Naive thymus-derived CD4-positive, alpha-beta T cell (primary cell): ENCODE data around the gene POPDC3. TPM values are rescaled to one million over a fixed set of nuclear protein-coding genes. Genes with fewer than 3 reads are reported as not detected.

Experiments
- ATAC-seq: fragments of 150-1000 bp; cut with Tn5 transposase; 2 replicates; pipeline ENCODE4 v1.10.0; 2021; ENCODE audit warnings: mild to moderate bottlenecking, moderate library complexity
- CTCF ChIA-PET: fragments of 350-600 bp; sonication (Branson Sonifier 250); formaldehyde crosslinking; loops from one replicate; lab custom pipeline; 2021; ENCODE audit warnings: antibody characterized with exemption; lab: Charles Lee
- POLR2A ChIA-PET: fragments of 350-600 bp; sonication (Branson Sonifier 250); formaldehyde crosslinking; loops from one replicate; lab custom pipeline; 2021; ENCODE audit warnings: antibody characterized with exemption, inconsistent platforms; lab: Charles Lee
- DNase-seq, 9 donors: peaks; one replicate each; pipeline versions ENCODE4 v3.0.0 to v3.0.0-alpha.2; 2020 to 2022; ENCODE audit warnings: mixed read lengths in 1 of 9
- H3K27ac ChIP-seq: one replicate; pipeline ENCODE4 v1.7.0; 2013; ENCODE audit warnings: mild to moderate bottlenecking, low read depth, low read length, moderate library complexity
- H3K27me3 ChIP-seq, 2 donors: one replicate each; pipeline ENCODE4 v1.7.0; 2013; ENCODE audit warnings: low read length in 2 of 2, mild to moderate bottlenecking in 2 of 2, moderate library complexity in 2 of 2; ENCODE audit not compliant: control insufficient read depth in 2 of 2, insufficient read depth in 2 of 2
- H3K36me3 ChIP-seq, 3 experiments: 1 replicate in 2 of 3; 2 replicates in 1 of 3; pipeline ENCODE4 v1.7.0; 2013; ENCODE audit warnings: low read length in 3 of 3, mild to moderate bottlenecking in 3 of 3, moderate library complexity in 1 of 3; ENCODE audit not compliant: insufficient read depth in 3 of 3, control insufficient read depth in 2 of 3
- H3K4me1 ChIP-seq, 2 donors: one replicate each; pipeline ENCODE4 v1.7.0; 2013; ENCODE audit warnings: low read length in 2 of 2, mild to moderate bottlenecking in 2 of 2, moderate library complexity in 1 of 2; ENCODE audit not compliant: control insufficient read depth in 2 of 2, insufficient read depth in 2 of 2
- H3K4me3 ChIP-seq: 2 replicates; pipeline ENCODE4 v1.7.0; 2013; ENCODE audit warnings: mild to moderate bottlenecking, low read length
- H3K9me3 ChIP-seq, 3 experiments: 1 replicate in 2 of 3; 2 replicates in 1 of 3; pipeline ENCODE4 v1.7.0; 2013; ENCODE audit warnings: low read length in 3 of 3; ENCODE audit not compliant: control insufficient read depth in 2 of 3
- H3K27ac Mint-ChIP-seq, 9 donors: one replicate each; pipeline ENCODE4 v1.8.0; 2020 to 2022; ENCODE audit warnings: mixed read lengths in 9 of 9, mild to moderate bottlenecking in 8 of 9, moderate library complexity in 5 of 9, inconsistent platforms in 2 of 9
- H3K27me3 Mint-ChIP-seq, 5 donors: one replicate each; pipeline ENCODE4 v1.8.0; 2021 to 2022; ENCODE audit warnings: mixed read lengths in 5 of 5, mild to moderate bottlenecking in 1 of 5
- H3K36me3 Mint-ChIP-seq, 5 donors: one replicate each; pipeline ENCODE4 v1.8.0; 2020 to 2022; ENCODE audit warnings: mixed read lengths in 5 of 5, mild to moderate bottlenecking in 3 of 5, inconsistent platforms in 1 of 5
- H3K4me1 Mint-ChIP-seq, 7 donors: one replicate each; pipeline ENCODE4 v1.8.0; 2020 to 2022; ENCODE audit warnings: mixed read lengths in 7 of 7, mild to moderate bottlenecking in 3 of 7, inconsistent platforms in 1 of 7
- H3K4me3 Mint-ChIP-seq, 10 donors: one replicate each; pipeline ENCODE4 v1.8.0; 2020 to 2022; ENCODE audit warnings: mild to moderate bottlenecking in 10 of 10, mixed read lengths in 10 of 10, moderate library complexity in 6 of 10, inconsistent platforms in 2 of 10
- H3K9me3 Mint-ChIP-seq, 11 donors: one replicate each; pipeline ENCODE4 v1.8.0; 2020 to 2022; ENCODE audit warnings: mixed read lengths in 11 of 11, mild to moderate bottlenecking in 4 of 11, inconsistent platforms in 1 of 11, moderate library complexity in 1 of 11
- intact Hi-C, 2 donors: fragments of 100-400 bp; cut with micrococcal nuclease; formaldehyde crosslinking; loops; one replicate each; pipeline ENCODE4 v1.15.1; 2023
- polyA plus RNA-seq, 2 donors: library from polyadenylated mRNA; unstranded; fragments of 300-500 nt; fragmentation: Illumina TruSeq; gene quantifications; one replicate each; pipeline ENCODE4 v1.2.3, GENCODE V29; 2021
- total RNA-seq, 6 experiments: library from RNA in 5 of 6; stranded (reverse) in 5 of 6; gene quantifications; 1 replicate in 5 of 6; 2 replicates in 1 of 6; pipeline ENCODE4 v1.2.3 and lab custom pipeline; 2021 to 2026

Gene POPDC3
- total and polyA plus RNA-seq, 7 experiments from 2014 or later: not detected

DNA sequence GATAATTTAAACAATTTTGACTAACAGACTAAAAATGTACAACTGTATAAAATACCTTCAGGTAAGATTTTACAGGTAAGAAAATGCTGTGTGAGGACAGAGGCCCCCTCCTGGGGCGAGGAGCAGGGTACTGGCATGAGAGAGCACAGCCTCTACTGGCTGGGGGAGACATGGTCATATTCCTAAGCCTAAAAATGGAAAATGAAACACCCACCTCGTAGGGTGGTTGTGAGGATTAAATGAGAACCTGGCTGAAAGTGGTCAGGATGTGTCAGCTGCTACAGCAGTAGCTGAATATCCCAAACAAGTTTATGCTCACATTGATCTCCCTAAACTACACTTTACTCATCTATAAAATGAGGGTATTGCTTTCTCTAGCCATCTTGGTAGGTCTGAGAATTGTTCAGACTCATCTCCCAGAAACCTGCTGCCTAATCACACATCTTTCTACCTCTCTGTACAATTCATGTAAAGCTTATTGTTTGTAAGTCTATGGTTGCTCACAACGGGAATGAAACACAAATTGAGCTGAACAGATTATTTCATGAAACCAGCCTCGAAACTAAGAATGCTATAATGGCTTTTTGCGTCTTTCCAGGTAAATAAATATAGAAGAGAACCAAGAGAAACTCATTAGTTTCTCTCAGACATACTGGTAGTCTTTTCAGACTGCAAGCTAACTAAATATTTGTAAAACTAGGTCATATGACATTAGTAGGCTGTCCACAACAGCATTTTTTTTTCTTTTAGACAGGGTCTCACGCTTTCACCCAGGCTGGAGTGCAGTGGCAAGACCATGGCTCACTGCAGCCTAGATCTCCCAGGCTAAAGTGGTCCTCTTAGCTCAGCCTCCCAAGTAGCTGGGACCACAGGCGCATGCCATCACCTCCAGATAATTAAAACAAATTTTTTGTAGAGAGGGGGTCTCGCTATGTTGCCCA is 69.6 kb downstream of the POPDC3 start:
- Histone ChIP-seq H3K27ac (no peak overlapping the region), H3K4me1 (no peaks in the 10 kb centered on the region), H3K27me3 (no peaks in the 10 kb centered on the region), H3K9me3 (no peaks in the 10 kb centered on the region), H3K36me3 (no peaks in the 10 kb centered on the region), H3K4me3 (no peak overlapping the region)
- POLR2A ChIA-PET: no interaction called here
- Mint-ChIP-seq H3K27me3 (peaks cover 3 to 36% (median 28%) of the 10 kb centered on the region in 5 donors), H3K9me3 (no peaks in the 10 kb centered on the region), H3K4me3 (no peak overlapping the region), H3K27ac (no peak overlapping the region), H3K4me1 (peaks cover 0 to 2% (median 0%) of the 10 kb centered on the region in 7 donors), H3K36me3 (no peaks in the 10 kb centered on the region)
- CTCF ChIA-PET: interaction anchor here (1.5 kb wide), 1 partner anchor 22 kb away, joined by 5 read pairs; no protein-coding TSS in a partner anchor
- DNase-seq: no peak
- intact Hi-C loops: no loop called here
- no peak for ATAC-seq

DNA sequence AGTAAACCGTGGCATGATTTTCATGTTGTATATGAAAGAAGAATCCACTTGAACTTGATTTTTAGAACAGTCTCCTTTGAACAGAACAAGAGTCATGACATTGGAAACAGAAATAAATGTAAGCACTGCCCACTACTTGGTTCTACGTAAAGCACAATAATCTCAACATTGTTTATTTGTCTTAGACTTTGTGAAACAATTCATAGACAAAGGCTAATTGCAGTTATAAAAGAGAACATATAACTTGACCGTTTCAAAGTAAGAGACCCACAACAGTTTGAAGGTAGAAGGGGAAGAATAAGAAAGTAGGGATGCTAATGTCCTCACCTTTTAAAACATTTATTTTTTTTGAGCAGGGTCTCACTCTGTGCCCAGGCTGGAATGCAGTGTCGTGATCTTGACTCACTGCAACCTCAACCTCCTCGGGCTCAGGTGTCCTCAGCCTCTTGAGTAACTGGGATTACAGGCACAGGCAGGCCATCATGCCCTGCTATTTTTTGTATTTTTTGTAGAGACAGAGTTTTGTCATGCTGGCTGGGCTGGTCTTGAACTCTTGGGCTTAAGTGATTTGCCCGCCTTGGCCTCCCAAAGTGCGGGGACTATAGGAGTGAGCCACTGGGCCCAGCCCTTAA is 71.1 kb downstream of the POPDC3 start:
- Mint-ChIP-seq H3K4me1 (peaks cover 0 to 2% (median 0%) of the 10 kb centered on the region in 7 donors), H3K27me3 (peaks cover 5 to 42% (median 30%) of the 10 kb centered on the region in 5 donors), H3K9me3 (peaks cover 0 to 2% (median 0%) of the 10 kb centered on the region in 11 donors), H3K36me3 (no peaks in the 10 kb centered on the region), H3K4me3 (no peak overlapping the region), H3K27ac (no peak overlapping the region)
- ATAC-seq (no peak), DNase-seq (no peak)
- Histone ChIP-seq H3K4me1 (no peaks in the 10 kb centered on the region), H3K27ac (no peak overlapping the region), H3K36me3 (no peaks in the 10 kb centered on the region), H3K4me3 (no peak overlapping the region), H3K9me3 (no peaks in the 10 kb centered on the region), H3K27me3 (no peaks in the 10 kb centered on the region)
- ChIA-PET CTCF (no interaction called here), POLR2A (no interaction called here)
- intact Hi-C loops: no loop called here

Other genes starting within 250 kb of the POPDC3 start
- not detected for gene LIN28B, start 222.9 kb downstream of the POPDC3 start, total RNA-seq
- gene LIN28B, start 222.9 kb downstream of the POPDC3 start, polyA plus RNA-seq: not detected
- 10 to 100 TPM; 22.2 to 46.7 (median 32.1) TPM for gene PREP, start 223.1 kb upstream of the POPDC3 start, total RNA-seq
- 10 to 100 TPM; 40.0 to 51.1 TPM for gene PREP, start 223.1 kb upstream of the POPDC3 start, polyA plus RNA-seq